HG02798 (cell line): Measurements from ENCODE around the gene CELSR1.

Experiments used
- ATAC-seq: cut with Tn5 transposase; IDR thresholded peaks from one replicate; pipeline ENCODE4 v1.9.1; 2021; ENCODE audit warnings: mild to moderate bottlenecking; ENCODE audit not compliant: unreplicated experiment, poor library complexity

The CELSR1 gene

GRCh38 chr22:46390105-46390651 lies 147.2 kb downstream of the CELSR1 start:
- no peak for ATAC-seq

GRCh38 chr22:46389081-46389480 lies 148.3 kb downstream of the CELSR1 start:
- ATAC-seq: no peak

GRCh38 chr22:46388647-46389046 lies 148.8 kb downstream of the CELSR1 start:
- ATAC-seq: no peak

- no peak for ATAC-seq
These were observed 149.7 kb downstream of the CELSR1 start for GRCh38 chr22:46387748-46388147.

GRCh38 chr22:46386312-46386711 lies 151.1 kb downstream of the CELSR1 start:
- ATAC-seq: no peak

GRCh38 chr22:46382524-46382923 lies 154.9 kb downstream of the CELSR1 start:
- no peak for ATAC-seq

GRCh38 chr22:46381731-46382130 lies 155.7 kb downstream of the CELSR1 start:
- no peak for ATAC-seq

- no peak for ATAC-seq
These were observed 156.3 kb downstream of the CELSR1 start for GRCh38 chr22:46381142-46381541.

GRCh38 chr22:46380581-46380980 lies 156.8 kb downstream of the CELSR1 start:
- ATAC-seq: no peak

GRCh38 chr22:46380069-46380468 lies 157.4 kb downstream of the CELSR1 start:
- no peak for ATAC-seq

GRCh38 chr22:46379066-46379930 lies 158.1 kb downstream of the CELSR1 start:
- no peak for ATAC-seq

GRCh38 chr22:46378426-46379065 lies 158.9 kb downstream of the CELSR1 start:
- no peak for ATAC-seq

GRCh38 chr22:46377525-46378425 lies 159.6 kb downstream of the CELSR1 start:
- ATAC-seq: no peak

GRCh38 chr22:46376908-46377524 lies 160.4 kb downstream of the CELSR1 start:
- no peak for ATAC-seq

GRCh38 chr22:46376111-46376510 lies 161.3 kb downstream of the CELSR1 start:
- ATAC-seq: no peak

- no peak for ATAC-seq
These were observed 162.6 kb downstream of the CELSR1 start for GRCh38 chr22:46374663-46375474.

- no peak for ATAC-seq
These were observed 163.3 kb downstream of the CELSR1 start for GRCh38 chr22:46373921-46374662.

GRCh38 chr22:46373159-46373558 lies 164.3 kb downstream of the CELSR1 start:
- ATAC-seq: no peak

GRCh38 chr22:46372686-46373085 lies 164.7 kb downstream of the CELSR1 start:
- no peak for ATAC-seq
